ENCODE results near the gene JAK1.

GRCh38 chr1:64944913-64945312, 21.4 kb downstream of the JAK1 start:
- TF ChIP-seq CTCF (conservative IDR thresholded peaks at IDR 0.05; ENCODE audit: low read length) (no peak), EZH2phosphoT487 (IDR thresholded peaks at IDR 0.05; ENCODE audit: borderline replicate concordance) (no peak)

All from Loucy (cell line).